ENCODE data around the gene OR2A2.

GRCh38 chr7:144158861-144159260 is 49.5 kb downstream of the OR2A2 start:
- no peak for TF ChIP-seq POLR2A (IDR thresholded peaks at IDR 0.05)
- no peak for TF ChIP-seq CTCF (IDR thresholded peaks at IDR 0.05)

Measured in right lobe of liver (tissue), 4 donors.